Naive B cell (primary cell): ENCODE measurements around the gene LTBP4. TPM values are rescaled to one million over a fixed set of nuclear protein-coding genes. Genes with fewer than 3 reads are reported as not detected.
A peak's percentile ranks its signal among the peaks of the same experiment; 100 is the strongest.

Experiments used
- ATAC-seq, 2 donors: fragments of 150-1000 bp; cut with Tn5 transposase; 2 replicates each; pipeline ENCODE4 v1.10.0; 2021; ENCODE audit warnings: low read depth in 2 of 2, mild to moderate bottlenecking in 2 of 2, moderate library complexity in 2 of 2
- DNase-seq: peaks from one replicate; pipeline ENCODE4 v3.0.0; 2022
- H3K27ac Mint-ChIP-seq, 6 donors: one replicate each; pipeline ENCODE4 v1.8.0; 2020 to 2022; ENCODE audit warnings: mild to moderate bottlenecking in 6 of 6, mixed read lengths in 6 of 6, moderate library complexity in 5 of 6, inconsistent platforms in 2 of 6
- H3K27me3 Mint-ChIP-seq, 3 donors: one replicate each; pipeline ENCODE4 v1.8.0; 2021 to 2022; ENCODE audit warnings: mixed read lengths in 3 of 3, mild to moderate bottlenecking in 1 of 3
- H3K36me3 Mint-ChIP-seq, 2 donors: one replicate each; pipeline ENCODE4 v1.8.0; 2020 to 2022; ENCODE audit warnings: mixed read lengths in 2 of 2, inconsistent platforms in 1 of 2, mild to moderate bottlenecking in 1 of 2
- H3K4me1 Mint-ChIP-seq, 3 donors: one replicate each; pipeline ENCODE4 v1.8.0; 2020 to 2022; ENCODE audit warnings: mixed read lengths in 3 of 3, inconsistent platforms in 1 of 3, mild to moderate bottlenecking in 1 of 3, moderate library complexity in 1 of 3
- H3K4me3 Mint-ChIP-seq, 8 donors: one replicate each; pipeline ENCODE4 v1.8.0; 2020 to 2022; ENCODE audit warnings: mild to moderate bottlenecking in 8 of 8, mixed read lengths in 8 of 8, moderate library complexity in 8 of 8, inconsistent platforms in 2 of 8
- H3K9me3 Mint-ChIP-seq, 7 donors: one replicate each; pipeline ENCODE4 v1.8.0; 2020 to 2022; ENCODE audit warnings: mixed read lengths in 7 of 7, mild to moderate bottlenecking in 5 of 7, inconsistent platforms in 2 of 7, moderate library complexity in 1 of 7
- polyA plus RNA-seq, 6 donors: library from polyadenylated mRNA; unstranded; fragments of 300-500 nt; fragmentation: Illumina TruSeq; gene quantifications; one replicate each; pipeline ENCODE4 v1.2.3, GENCODE V29; 2021; ENCODE audit warnings: low read depth in 6 of 6

LTBP4 gene
- polyA plus RNA-seq, 6 donors from 2014 or later, result 9.6 to 18.1 (median 14.5) TPM

GRCh38 chr19:40612831-40613689 lies 11.9 kb downstream of the LTBP4 start:
- no peak for ATAC-seq
- Mint-ChIP-seq H3K4me3 (peak overlapping the region; percentile 93 to 98 (median 96)), H3K9me3 (no peaks in the 10 kb centered on the region), H3K27ac (peak overlapping the region; percentile 86 to 96 (median 94)), H3K36me3 (no peaks in the 10 kb centered on the region), H3K4me1 (peaks cover 45 to 59% (median 56%) of the 10 kb centered on the region in 3 donors), H3K27me3 (peaks cover 0 to 2% (median 0%) of the 10 kb centered on the region in 3 donors)
- peak; percentile 39 for DNase-seq

- Mint-ChIP-seq H3K9me3 (no peaks in the 10 kb centered on the region), H3K36me3 (no peaks in the 10 kb centered on the region), H3K27ac (peak overlapping the region; percentile 86 to 96 (median 94)), H3K4me3 (peak overlapping the region; percentile 93 to 98 (median 96)), H3K4me1 (peaks cover 40 to 51% (median 50%) of the 10 kb centered on the region in 3 donors), H3K27me3 (no peaks in the 10 kb centered on the region)
- ATAC-seq (peak; percentile 62 to 64), DNase-seq (peak; percentile 84)
Measured at GRCh38 chr19:40613690-40614621, 12.8 kb downstream of the LTBP4 start.

GRCh38 chr19:40614622-40615411 lies 13.6 kb downstream of the LTBP4 start:
- H3K4me3 Mint-ChIP-seq, result peak overlapping the region; percentile 93 to 98 (median 96)
- H3K36me3 Mint-ChIP-seq, result peaks cover 6 to 7% of the 10 kb centered on the region in 2 donors
- peak overlapping the region in 5 of 6 donors; percentile 44 to 91 (median 76) for H3K27ac Mint-ChIP-seq
- H3K4me1 Mint-ChIP-seq, result peaks cover 37 to 45% (median 44%) of the 10 kb centered on the region in 3 donors
- no peaks in the 10 kb centered on the region for H3K27me3 Mint-ChIP-seq
- DNase-seq (no peak), ATAC-seq (no peak)
- H3K9me3 Mint-ChIP-seq, result no peaks in the 10 kb centered on the region

GRCh38 chr19:40616178-40616577 lies 15.0 kb downstream of the LTBP4 start:
- peaks cover 9 to 13% of the 10 kb centered on the region in 2 donors for H3K36me3 Mint-ChIP-seq
- peaks cover 27 to 34% (median 33%) of the 10 kb centered on the region in 3 donors for H3K4me1 Mint-ChIP-seq
- no peaks in the 10 kb centered on the region for H3K27me3 Mint-ChIP-seq
- H3K4me3 Mint-ChIP-seq, result no peak overlapping the region
- ATAC-seq (no peak), DNase-seq (no peak)
- H3K27ac Mint-ChIP-seq, result no peak overlapping the region
- H3K9me3 Mint-ChIP-seq, result no peaks in the 10 kb centered on the region

- no peak for DNase-seq
Measured at GRCh38 chr19:40616941-40617340, 15.8 kb downstream of the LTBP4 start.

GRCh38 chr19:40617961-40618360 lies 16.8 kb downstream of the LTBP4 start:
- Mint-ChIP-seq H3K4me1 (peaks cover 20 to 31% (median 30%) of the 10 kb centered on the region in 3 donors), H3K27ac (peak overlapping the region in 1 of 6 donors; percentile 56), H3K27me3 (no peaks in the 10 kb centered on the region), H3K9me3 (no peaks in the 10 kb centered on the region), H3K36me3 (peaks cover 9 to 19% of the 10 kb centered on the region in 2 donors), H3K4me3 (no peak overlapping the region)
- ATAC-seq, result no peak
- no peak for DNase-seq

More at GRCh38 chr19:40616941-40617340, 15.8 kb downstream of the LTBP4 start:
- no peak for ATAC-seq
- Mint-ChIP-seq H3K4me3 (no peak overlapping the region), H3K4me1 (peaks cover 29 to 31% (median 30%) of the 10 kb centered on the region in 3 donors), H3K27me3 (no peaks in the 10 kb centered on the region), H3K36me3 (peaks cover 9 to 19% of the 10 kb centered on the region in 2 donors), H3K9me3 (no peaks in the 10 kb centered on the region), H3K27ac (no peak overlapping the region)

- ATAC-seq (no peak), DNase-seq (no peak)
- Mint-ChIP-seq H3K4me1 (peaks cover 8 to 23% (median 16%) of the 10 kb centered on the region in 3 donors), H3K36me3 (peaks cover 9 to 30% of the 10 kb centered on the region in 2 donors), H3K27me3 (no peaks in the 10 kb centered on the region), H3K9me3 (no peaks in the 10 kb centered on the region), H3K4me3 (peak overlapping the region in 1 of 8 donors; percentile 56), H3K27ac (peak overlapping the region in 4 of 6 donors; percentile 10 to 90 (median 57))
Measured at GRCh38 chr19:40619333-40620160, 18.4 kb downstream of the LTBP4 start.

GRCh38 chr19:40620161-40620485 lies 19.0 kb downstream of the LTBP4 start:
- ATAC-seq, result no peak
- H3K27me3 Mint-ChIP-seq, result no peaks in the 10 kb centered on the region
- peaks cover 13 to 30% of the 10 kb centered on the region in 2 donors for H3K36me3 Mint-ChIP-seq
- peaks cover 3 to 17% (median 10%) of the 10 kb centered on the region in 3 donors for H3K4me1 Mint-ChIP-seq
- H3K9me3 Mint-ChIP-seq, result no peaks in the 10 kb centered on the region
- DNase-seq, result no peak
- peak overlapping the region in 1 of 8 donors; percentile 56 for H3K4me3 Mint-ChIP-seq
- H3K27ac Mint-ChIP-seq, result peak overlapping the region in 1 of 6 donors; percentile 10

- DNase-seq, result no peak
- H3K27ac Mint-ChIP-seq, result no peak overlapping the region
- no peak for ATAC-seq
Measured at GRCh38 chr19:40621283-40621682, 20.1 kb downstream of the LTBP4 start.

GRCh38 chr19:40621966-40622772 lies 21.0 kb downstream of the LTBP4 start:
- H3K4me1 Mint-ChIP-seq, result peaks cover 11 to 23% (median 13%) of the 10 kb centered on the region in 3 donors
- no peak for ATAC-seq

More at GRCh38 chr19:40621283-40621682, 20.1 kb downstream of the LTBP4 start:
- Mint-ChIP-seq H3K9me3 (peaks cover 0 to 1% (median 0%) of the 10 kb centered on the region in 7 donors), H3K27me3 (no peaks in the 10 kb centered on the region), H3K4me3 (no peak overlapping the region), H3K36me3 (peaks cover 19 to 34% of the 10 kb centered on the region in 2 donors), H3K4me1 (peaks cover 11 to 20% (median 11%) of the 10 kb centered on the region in 3 donors)

GRCh38 chr19:40622773-40623075 lies 21.6 kb downstream of the LTBP4 start:
- peak overlapping the region in 2 of 6 donors; percentile 14 to 47 for H3K27ac Mint-ChIP-seq
- peaks cover 21 to 38% of the 10 kb centered on the region in 2 donors for H3K36me3 Mint-ChIP-seq
- H3K27me3 Mint-ChIP-seq, result no peaks in the 10 kb centered on the region
- H3K4me1 Mint-ChIP-seq, result peaks cover 11 to 23% (median 13%) of the 10 kb centered on the region in 3 donors
- H3K9me3 Mint-ChIP-seq, result peaks cover 0 to 1% (median 0%) of the 10 kb centered on the region in 7 donors
- no peak overlapping the region for H3K4me3 Mint-ChIP-seq
- no peak for DNase-seq
- ATAC-seq, result no peak

More at GRCh38 chr19:40621966-40622772, 21.0 kb downstream of the LTBP4 start:
- H3K27ac Mint-ChIP-seq, result peak overlapping the region in 2 of 6 donors; percentile 14 to 47
- no peak overlapping the region for H3K4me3 Mint-ChIP-seq
- peaks cover 21 to 38% of the 10 kb centered on the region in 2 donors for H3K36me3 Mint-ChIP-seq
- no peaks in the 10 kb centered on the region for H3K27me3 Mint-ChIP-seq
- peaks cover 0 to 1% (median 0%) of the 10 kb centered on the region in 7 donors for H3K9me3 Mint-ChIP-seq
- DNase-seq, result no peak
